Ascending aorta (tissue), 2 donors: ENCODE data around the gene CNTNAP4. TPM values are rescaled to one million over a fixed set of nuclear protein-coding genes. Genes with fewer than 3 reads are reported as not detected.

ENCODE experiments used
- DNase-seq, 2 donors: peaks; one replicate each; pipeline ENCODE4 v3.0.0-alpha.2; 2019; ENCODE audit warnings: low spot score in 2 of 2
- H3K27ac ChIP-seq, 2 donors: fragments of 200-600 bp; sonication (generic); one replicate each; pipeline ENCODE4 v1.5.1; 2016 to 2017; ENCODE audit warnings: mild to moderate bottlenecking in 1 of 2
- H3K27me3 ChIP-seq: fragments of 200-600 bp; sonication (generic); one replicate; pipeline ENCODE4 v1.5.1; 2017
- H3K36me3 ChIP-seq, 2 donors: fragments of 200-600 bp; sonication (generic); one replicate each; pipeline ENCODE4 v1.5.1; 2016
- H3K4me1 ChIP-seq, 2 donors: fragments of 200-600 bp; sonication (generic); one replicate each; pipeline ENCODE4 v1.5.1; 2016 to 2017; ENCODE audit warnings: mild to moderate bottlenecking in 1 of 2
- H3K4me3 ChIP-seq, 2 donors: fragments of 200-600 bp; sonication (generic); one replicate each; pipeline ENCODE4 v1.5.1; 2016 to 2017; ENCODE audit warnings: mild to moderate bottlenecking in 1 of 2
- H3K9me3 ChIP-seq, 2 donors: fragments of 200-600 bp; sonication (generic); one replicate each; pipeline ENCODE4 v1.5.1; 2016
- CTCF ChIP-seq, 3 experiments: fragments of 200-600 bp in 2 of 3; fragments of 450-650 bp in 1 of 3; sonication (generic) in 2 of 3; IDR thresholded peaks; one replicate each; pipeline ENCODE4 v1.5.1; 2016 to 2019; ENCODE audit warnings: antibody characterized with exemption in 3 of 3, mild to moderate bottlenecking in 1 of 3, moderate library complexity in 1 of 3
- intact Hi-C: fragments of 100-400 bp; cut with DNase I; formaldehyde crosslinking; loops from one replicate; pipeline ENCODE4 v1.15.1; 2023
- total RNA-seq: library from RNA; depleted of rRNA; stranded (reverse); fragments of >200 nt; gene quantifications from one replicate; pipeline ENCODE4 v1.1.0, GENCODE V29; 2016

The CNTNAP4 gene
- total RNA-seq, 1 donor from 2014 or later, result not detected

- DNase-seq, result no peak
- intact Hi-C loops, result no loop called here
- Histone ChIP-seq H3K4me1 (no peaks in the 10 kb centered on the region), H3K27ac (no peak overlapping the region), H3K36me3 (no peaks in the 10 kb centered on the region), H3K9me3 (no peaks in the 10 kb centered on the region), H3K27me3 (no peaks in the 10 kb centered on the region), H3K4me3 (no peak overlapping the region)
- TF ChIP-seq CTCF (IDR thresholded peaks at IDR 0.05), result no peak
Measured at GRCh38 chr16:76360404-76360803, 83.2 kb downstream of the CNTNAP4 start.

GRCh38 chr16:76370344-76370743, 93.1 kb downstream of the CNTNAP4 start:
- H3K4me3 ChIP-seq, result no peak overlapping the region
- DNase-seq, result no peak
- intact Hi-C loops, result no loop called here
- H3K4me1 ChIP-seq, result no peaks in the 10 kb centered on the region
- no peak overlapping the region for H3K27ac ChIP-seq
- no peaks in the 10 kb centered on the region for H3K27me3 ChIP-seq
- no peak for TF ChIP-seq CTCF (IDR thresholded peaks at IDR 0.05)
- H3K9me3 ChIP-seq, result no peaks in the 10 kb centered on the region
- H3K36me3 ChIP-seq, result no peaks in the 10 kb centered on the region

- H3K4me3 ChIP-seq, result no peak overlapping the region
- intact Hi-C loops, result no loop called here
- no peak for DNase-seq
- no peak overlapping the region for H3K27ac ChIP-seq
- no peak for TF ChIP-seq CTCF (IDR thresholded peaks at IDR 0.05)
- H3K9me3 ChIP-seq, result no peaks in the 10 kb centered on the region
- H3K4me1 ChIP-seq, result no peaks in the 10 kb centered on the region
- H3K27me3 ChIP-seq, result no peaks in the 10 kb centered on the region
- H3K36me3 ChIP-seq, result no peaks in the 10 kb centered on the region
Measured at GRCh38 chr16:76371441-76371840, 94.2 kb downstream of the CNTNAP4 start.

- no peaks in the 10 kb centered on the region for H3K4me1 ChIP-seq
- H3K27me3 ChIP-seq, result no peaks in the 10 kb centered on the region
- no peak for TF ChIP-seq CTCF (IDR thresholded peaks at IDR 0.05)
- H3K4me3 ChIP-seq, result no peak overlapping the region
- no peak overlapping the region for H3K27ac ChIP-seq
- H3K36me3 ChIP-seq, result no peaks in the 10 kb centered on the region
- no peak for DNase-seq
- intact Hi-C loops, result no loop called here
- no peaks in the 10 kb centered on the region for H3K9me3 ChIP-seq
Measured at GRCh38 chr16:76373998-76374397, 96.8 kb downstream of the CNTNAP4 start.

GRCh38 chr16:76376988-76377387, 99.8 kb downstream of the CNTNAP4 start:
- intact Hi-C loops, result no loop called here
- Histone ChIP-seq H3K27me3 (no peaks in the 10 kb centered on the region), H3K4me3 (no peak overlapping the region), H3K9me3 (no peaks in the 10 kb centered on the region), H3K4me1 (no peaks in the 10 kb centered on the region), H3K36me3 (no peaks in the 10 kb centered on the region), H3K27ac (no peak overlapping the region)
- TF ChIP-seq CTCF (IDR thresholded peaks at IDR 0.05), result no peak
- DNase-seq, result no peak

- Histone ChIP-seq H3K9me3 (no peaks in the 10 kb centered on the region), H3K4me1 (no peaks in the 10 kb centered on the region), H3K4me3 (no peak overlapping the region), H3K36me3 (no peaks in the 10 kb centered on the region), H3K27ac (no peak overlapping the region), H3K27me3 (no peaks in the 10 kb centered on the region)
- TF ChIP-seq CTCF (IDR thresholded peaks at IDR 0.05), result no peak
- intact Hi-C loops, result no loop called here
- no peak for DNase-seq
Measured at GRCh38 chr16:76378020-76378419, 100.8 kb downstream of the CNTNAP4 start.
